RWPE2 (cell line): ENCODE results near the gene COMMD1.

Experiments
- ATAC-seq: fragments of 200-7000 bp; cut with Tn5 transposase; 3 replicates; pipeline ENCODE4 v1.9.1; 2021; ENCODE audit warnings: low read depth
- DNase-seq: peaks from one replicate; pipeline ENCODE4 v3.0.0-alpha.2; 2020; ENCODE audit warnings: low spot score
- H3K27ac ChIP-seq: fragments of 450-650 bp; 2 replicates; pipeline ENCODE4 v1.5.1; 2017; ENCODE audit warnings: mild to moderate bottlenecking; ENCODE audit not compliant: poor library complexity, severe bottlenecking
- H3K27me3 ChIP-seq: fragments of 250-450 bp; sonication (Bioruptor Pico); 2 replicates; pipeline ENCODE4 v1.5.1; 2021; ENCODE audit warnings: mild to moderate bottlenecking, moderate library complexity; ENCODE audit not compliant: insufficient read depth, poor library complexity, severe bottlenecking
- H3K36me3 ChIP-seq: fragments of 250-450 bp; sonication (Bioruptor Pico); 2 replicates; pipeline ENCODE4 v1.5.1; 2020; ENCODE audit warnings: low read depth, mild to moderate bottlenecking, moderate library complexity
- H3K4me1 ChIP-seq: fragments of 250-450 bp; sonication (Bioruptor Pico); 2 replicates; pipeline ENCODE4 v1.5.1; 2021; ENCODE audit warnings: mild to moderate bottlenecking, moderate library complexity; ENCODE audit not compliant: insufficient read depth, poor library complexity, severe bottlenecking
- H3K4me3 ChIP-seq: fragments of 250-450 bp; sonication (Bioruptor Pico); 2 replicates; pipeline ENCODE4 v1.5.1; 2021; ENCODE audit warnings: mild to moderate bottlenecking, moderate library complexity; ENCODE audit not compliant: severe bottlenecking
- H3K9me3 ChIP-seq: fragments of 250-450 bp; sonication (Bioruptor Pico); 2 replicates; pipeline ENCODE4 v1.5.1; 2021; ENCODE audit warnings: mild to moderate bottlenecking, moderate library complexity; ENCODE audit not compliant: severe bottlenecking
- CTCF ChIP-seq: fragments of 450-650 bp; IDR thresholded peaks from one replicate; pipeline ENCODE4 v1.5.1; 2017; ENCODE audit warnings: mild to moderate bottlenecking, moderate library complexity; ENCODE audit not compliant: poor library complexity, severe bottlenecking

The COMMD1 gene

GRCh38 chr2:61887717-61888266 lies 17.7 kb upstream of the COMMD1 start:
- H3K27ac ChIP-seq, result peak overlapping the region; percentile 78
- H3K27me3 ChIP-seq, result no peaks in the 10 kb centered on the region
- peak overlapping the region; percentile 76 for H3K4me3 ChIP-seq
- H3K36me3 ChIP-seq, result peaks cover 49% of the 10 kb centered on the region
- H3K4me1 ChIP-seq, result no peaks in the 10 kb centered on the region
- no peak for DNase-seq
- H3K9me3 ChIP-seq, result no peaks in the 10 kb centered on the region
- no peak for TF ChIP-seq CTCF
- ATAC-seq, result peak; percentile 25

GRCh38 chr2:61888267-61889055 lies 17.0 kb upstream of the COMMD1 start, which contains the start of gene CCT4:
TSS of gene CCT4 (minus strand) at chr2:61888656. CDS start at chr2:61888507, 149 bp downstream.
- H3K27ac ChIP-seq, result peak within 1 kb of the TSS; percentile 78

GRCh38 chr2:61898810-61899209 lies 6.7 kb upstream of the COMMD1 start:
- DNase-seq (no peak), ATAC-seq (peak; percentile 42; the same call in 1 of the 3 replicates)
- no peak overlapping the region for H3K27ac ChIP-seq
- peak; percentile 63 for TF ChIP-seq CTCF
- no peaks in the 10 kb centered on the region for H3K4me1 ChIP-seq
- H3K27me3 ChIP-seq, result no peaks in the 10 kb centered on the region
- H3K4me3 ChIP-seq, result no peak overlapping the region
- H3K36me3 ChIP-seq, result no peaks in the 10 kb centered on the region
- H3K9me3 ChIP-seq, result no peaks in the 10 kb centered on the region

More at GRCh38 chr2:61888267-61889055, 17.0 kb upstream of the COMMD1 start, which contains the start of gene CCT4:
- ATAC-seq (peak; percentile 74), DNase-seq (peak; percentile 84)
- Histone ChIP-seq H3K4me3 (peak within 1 kb of the TSS; percentile 76), H3K4me1 (no peaks in the 10 kb centered on the region), H3K9me3 (no peaks in the 10 kb centered on the region), H3K36me3 (peaks cover 42% of the 10 kb centered on the region), H3K27me3 (no peaks in the 10 kb centered on the region)
- TF ChIP-seq CTCF, result no peak

GRCh38 chr2:61900281-61900680 lies 5.2 kb upstream of the COMMD1 start:
- Histone ChIP-seq H3K4me1 (no peaks in the 10 kb centered on the region), H3K9me3 (no peaks in the 10 kb centered on the region), H3K4me3 (no peak overlapping the region), H3K27me3 (no peaks in the 10 kb centered on the region), H3K36me3 (no peaks in the 10 kb centered on the region), H3K27ac (no peak overlapping the region)
- ATAC-seq (no peak), DNase-seq (no peak)
- TF ChIP-seq CTCF, result no peak

- no peak for TF ChIP-seq CTCF
- DNase-seq (no peak), ATAC-seq (peak; percentile 11; the same call in 2 of the 3 replicates)
- no peaks in the 10 kb centered on the region for H3K27me3 ChIP-seq
- peak overlapping the region; percentile 98 for H3K4me3 ChIP-seq
- no peak overlapping the region for H3K27ac ChIP-seq
- H3K4me1 ChIP-seq, result no peaks in the 10 kb centered on the region
- no peaks in the 10 kb centered on the region for H3K9me3 ChIP-seq
- no peaks in the 10 kb centered on the region for H3K36me3 ChIP-seq
These were observed 654 bp downstream of the COMMD1 start for GRCh38 chr2:61906186-61906470.
